GM19324 (cell line): ENCODE measurements around the gene MYOF.

ENCODE experiments used
- ATAC-seq: cut with Tn5 transposase; IDR thresholded peaks from one replicate; pipeline ENCODE4 v1.9.1; 2021; ENCODE audit warnings: mild to moderate bottlenecking, moderate library complexity; ENCODE audit not compliant: unreplicated experiment, low FRiP score

Gene MYOF

GRCh38 chr10:93268021-93268420 is 214.1 kb downstream of the MYOF start:
- no peak for ATAC-seq

GRCh38 chr10:93267521-93267920 is 214.6 kb downstream of the MYOF start:
- ATAC-seq = peak; percentile 93

GRCh38 chr10:93266858-93267257 is 215.3 kb downstream of the MYOF start:
- no peak for ATAC-seq

GRCh38 chr10:93261961-93262610 is 220.0 kb downstream of the MYOF start:
- ATAC-seq = no peak

GRCh38 chr10:93261089-93261488 is 221.0 kb downstream of the MYOF start:
- ATAC-seq = no peak

- ATAC-seq = no peak
These were observed 223.0 kb downstream of the MYOF start for GRCh38 chr10:93259126-93259525.
